ENCODE measurements around the gene SH3BP5.

GRCh38 chr3:15290736-15291135 is 41.6 kb downstream of the SH3BP5 start:
- TF ChIP-seq CTCF (conservative IDR thresholded peaks at IDR 0.05; ENCODE audit: low read length) (no peak), EZH2phosphoT487 (IDR thresholded peaks at IDR 0.05; ENCODE audit: borderline replicate concordance, low read depth, low read length) (no peak)
